Stimulated activated CD4-positive, alpha-beta T cell treated with anti-CD3 and anti-CD28 coated beads, Interleukin-2, amount 100 ng/mL, for 4 hours (primary cell): ENCODE results near the gene GCC2.
A peak's percentile ranks its signal among the peaks of the same experiment; 100 is the strongest.
"Not testable (repeated sequence)": the region's sequence is repeated elsewhere in the genome, so short reads cannot be mapped to it uniquely, and the experiment has no call there.

ENCODE experiments used
- DNase-seq: peaks from one replicate; pipeline ENCODE4 v3.0.0-alpha.2; 2020; ENCODE audit warnings: low read depth

The GCC2 gene

GRCh38 chr2:108444941-108445840, 3.8 kb upstream of the GCC2 start:
- DNase-seq: no peak

GRCh38 chr2:108446703-108447102, 2.3 kb upstream of the GCC2 start:
- DNase-seq: no peak

GRCh38 chr2:108447947-108448677, 894 bp upstream of the GCC2 start:
- DNase-seq: no peak

- peak; percentile 15 for DNase-seq
Observed at GRCh38 chr2:108449410-108450130, 564 bp downstream of the GCC2 start.

- no peak for DNase-seq
Observed at GRCh38 chr2:108450863-108451262, 1.9 kb downstream of the GCC2 start.

- no peak for DNase-seq
Observed at GRCh38 chr2:108451976-108452375, 3.0 kb downstream of the GCC2 start.

- DNase-seq: not testable (repeated sequence)
Observed at GRCh38 chr2:108453530-108453929, 4.5 kb downstream of the GCC2 start.

- DNase-seq: no peak
Observed at GRCh38 chr2:108454440-108454839, 5.4 kb downstream of the GCC2 start.

GRCh38 chr2:108455571-108455970, 6.6 kb downstream of the GCC2 start:
- no peak for DNase-seq

- no peak for DNase-seq
Observed at GRCh38 chr2:108458082-108458481, 9.1 kb downstream of the GCC2 start.

GRCh38 chr2:108459441-108459840, 10.4 kb downstream of the GCC2 start:
- DNase-seq: no peak

GRCh38 chr2:108460345-108461037, 11.5 kb downstream of the GCC2 start:
- no peak for DNase-seq

GRCh38 chr2:108477099-108477498, 28.1 kb downstream of the GCC2 start:
- DNase-seq: no peak

- DNase-seq: no peak
Observed at GRCh38 chr2:108485253-108485652, 36.2 kb downstream of the GCC2 start.

GRCh38 chr2:108490506-108491122, 41.6 kb downstream of the GCC2 start:
- DNase-seq: no peak

- no peak for DNase-seq
Observed at GRCh38 chr2:108491848-108492247, 42.8 kb downstream of the GCC2 start.

GRCh38 chr2:108492364-108492763, 43.4 kb downstream of the GCC2 start:
- DNase-seq: no peak

GRCh38 chr2:108496167-108496566, 47.2 kb downstream of the GCC2 start:
- DNase-seq: not testable (repeated sequence)

GRCh38 chr2:108507620-108508019, 58.6 kb downstream of the GCC2 start:
- DNase-seq: not testable (repeated sequence)

GRCh38 chr2:108512431-108512830, 63.4 kb downstream of the GCC2 start:
- not testable (repeated sequence) for DNase-seq

- DNase-seq: not testable (repeated sequence)
Observed at GRCh38 chr2:108514478-108514877, 65.5 kb downstream of the GCC2 start.
